Activated CD4-positive, alpha-beta T cell treated with anti-CD3 and anti-CD28 coated beads for 48 hours (primary cell): ENCODE measurements around the gene ANKRD27.
A peak's percentile ranks its signal among the peaks of the same experiment; 100 is the strongest.
"Not testable (repeated sequence)": the region's sequence is repeated elsewhere in the genome, so short reads cannot be mapped to it uniquely, and the experiment has no call there.

ENCODE experiments used
- DNase-seq: peaks from one replicate; pipeline ENCODE4 v3.0.0-alpha.2; 2020

The ANKRD27 gene

GRCh38 chr19:32652331-32652730 lies 22.6 kb downstream of the ANKRD27 start:
- DNase-seq, result not testable (repeated sequence)

- DNase-seq, result no peak
Observed at GRCh38 chr19:32651729-32652140, 23.2 kb downstream of the ANKRD27 start.

GRCh38 chr19:32650671-32651070 lies 24.3 kb downstream of the ANKRD27 start:
- no peak for DNase-seq

GRCh38 chr19:32649751-32650150 lies 25.2 kb downstream of the ANKRD27 start:
- DNase-seq, result no peak

- DNase-seq, result no peak
Observed at GRCh38 chr19:32647361-32647760, 27.6 kb downstream of the ANKRD27 start.

GRCh38 chr19:32646556-32646955 lies 28.4 kb downstream of the ANKRD27 start:
- peak; percentile 14 for DNase-seq

- peak; percentile 78 for DNase-seq
Observed at GRCh38 chr19:32642771-32643170, 32.2 kb downstream of the ANKRD27 start.

GRCh38 chr19:32638625-32639024 lies 36.4 kb downstream of the ANKRD27 start:
- no peak for DNase-seq

GRCh38 chr19:32637480-32637879 lies 37.5 kb downstream of the ANKRD27 start:
- no peak for DNase-seq

GRCh38 chr19:32631381-32631780 lies 43.6 kb downstream of the ANKRD27 start:
- DNase-seq, result no peak

- no peak for DNase-seq
Observed at GRCh38 chr19:32630338-32630737, 44.6 kb downstream of the ANKRD27 start.

- no peak for DNase-seq
Observed at GRCh38 chr19:32627714-32628270, 47.2 kb downstream of the ANKRD27 start.

- no peak for DNase-seq
Observed at GRCh38 chr19:32626969-32627368, 48.0 kb downstream of the ANKRD27 start.

- DNase-seq, result no peak
Observed at GRCh38 chr19:32624410-32624809, 50.6 kb downstream of the ANKRD27 start.

GRCh38 chr19:32622002-32622401 lies 53.0 kb downstream of the ANKRD27 start:
- DNase-seq, result no peak

- no peak for DNase-seq
Observed at GRCh38 chr19:32619051-32619685, 55.8 kb downstream of the ANKRD27 start.

GRCh38 chr19:32615569-32615968 lies 59.4 kb downstream of the ANKRD27 start:
- DNase-seq, result no peak

GRCh38 chr19:32614916-32615315 lies 60.1 kb downstream of the ANKRD27 start:
- no peak for DNase-seq

- DNase-seq, result no peak
Observed at GRCh38 chr19:32613008-32613407, 62.0 kb downstream of the ANKRD27 start.

GRCh38 chr19:32611161-32611560 lies 63.8 kb downstream of the ANKRD27 start:
- DNase-seq, result no peak

GRCh38 chr19:32607479-32607878 lies 67.5 kb downstream of the ANKRD27 start:
- DNase-seq, result no peak

GRCh38 chr19:32606289-32606688 lies 68.7 kb downstream of the ANKRD27 start:
- no peak for DNase-seq

- no peak for DNase-seq
Observed at GRCh38 chr19:32605544-32605943, 69.4 kb downstream of the ANKRD27 start.

GRCh38 chr19:32603961-32604360 lies 71.0 kb downstream of the ANKRD27 start:
- DNase-seq, result no peak

- peak; percentile 50 for DNase-seq
Observed at GRCh38 chr19:32599736-32600157, 75.2 kb downstream of the ANKRD27 start.
